SK-N-SH (cell line): ENCODE measurements around the gene BLOC1S1. TPM values are rescaled to one million over a fixed set of nuclear protein-coding genes. Genes with fewer than 3 reads are reported as not detected.

Source experiments
- CTCF ChIA-PET: fragments of 300-600, 350-600 bp; formaldehyde crosslinking; extraction: SDS; loops from one replicate; lab custom pipeline; 2021; lab: Yijun Ruan, JAX
- POLR2A ChIA-PET: fragments of 350-600 bp; sonication (Branson Sonifier 250); formaldehyde crosslinking; extraction: SDS; loops from one replicate; lab custom pipeline; 2020; ENCODE audit warnings: antibody characterized with exemption, inconsistent platforms; lab: Yijun Ruan, JAX
- DNase-seq: peaks from one replicate; pipeline ENCODE4 v3.0.0; 2012
- H2AFZ ChIP-seq: fragments of 200-600 bp; sonication (generic); 2 replicates; pipeline ENCODE4 v1.8.1; 2016; ENCODE audit warnings: antibody characterized with exemption, mild to moderate bottlenecking, low read depth
- H3F3A ChIP-seq: fragments of 200-600 bp; sonication (generic); replicated peaks from 2 replicates; pipeline ENCODE3; 2016; ENCODE audit warnings: antibody characterized with exemption, mild to moderate bottlenecking; ENCODE audit not compliant: insufficient read depth
- H3K27ac ChIP-seq, 2 experiments: fragments of 200-500 bp in 1 of 2; fragments of 200-600 bp in 1 of 2; sonication (Bioruptor generic) in 1 of 2; sonication (generic), shearing (Covaris generic) in 1 of 2; 2 replicates each; pipeline versions ENCODE4 v1.5.1 to v1.6.1; 2014 to 2016; ENCODE audit warnings: low read depth in 2 of 2, inconsistent platforms in 1 of 2, low read length in 1 of 2, mild to moderate bottlenecking in 1 of 2, mixed read lengths in 1 of 2
- H3K27me3 ChIP-seq: fragments of 200-600 bp; sonication (generic), shearing (Covaris generic); 2 replicates; pipeline ENCODE4 v1.6.1; 2016; ENCODE audit warnings: mixed run types; ENCODE audit not compliant: insufficient read depth
- H3K36me3 ChIP-seq, 2 experiments: fragments of 200-500 bp in 1 of 2; fragments of 200-600 bp in 1 of 2; sonication (Bioruptor generic) in 1 of 2; sonication (generic) in 1 of 2; replicated peaks in 1 of 2; 2 replicates each; pipeline versions ENCODE3 to v1.5.1; 2014 to 2016; ENCODE audit warnings: low read length in 1 of 2, mild to moderate bottlenecking in 1 of 2; ENCODE audit not compliant: insufficient read depth in 2 of 2, control insufficient read depth in 1 of 2
- H3K4me1 ChIP-seq, 2 experiments: fragments of 200-500 bp in 1 of 2; fragments of 200-600 bp in 1 of 2; sonication (Bioruptor generic) in 1 of 2; sonication (generic), shearing (Covaris generic) in 1 of 2; 2 replicates each; pipeline versions ENCODE4 v1.5.1 to v1.6.1; 2014 to 2016; ENCODE audit warnings: low read depth in 1 of 2, low read length in 1 of 2, mixed run types in 1 of 2; ENCODE audit not compliant: insufficient read depth in 2 of 2, control insufficient read depth in 1 of 2
- H3K4me2 ChIP-seq: fragments of 200-600 bp; sonication (generic), shearing (Covaris generic); 2 replicates; pipeline ENCODE4 v1.6.1; 2017; ENCODE audit warnings: mixed run types
- H3K4me3 ChIP-seq, 2 experiments: fragments of 200-500 bp in 1 of 2; fragments of 200-600 bp in 1 of 2; sonication (Bioruptor generic) in 1 of 2; sonication (generic), shearing (Covaris generic) in 1 of 2; 2 replicates each; pipeline versions ENCODE4 v1.5.1 to v1.8.1; 2014 to 2016; ENCODE audit warnings: low read depth in 2 of 2, inconsistent platforms in 1 of 2, low read length in 1 of 2, mild to moderate bottlenecking in 1 of 2, mixed read lengths in 1 of 2, moderate library complexity in 1 of 2
- H3K79me2 ChIP-seq: fragments of 200-600 bp; sonication (generic); 2 replicates; pipeline ENCODE4 v1.8.1; 2017; ENCODE audit warnings: mild to moderate bottlenecking; ENCODE audit not compliant: insufficient read depth
- H3K9ac ChIP-seq: fragments of 200-600 bp; sonication (generic); 2 replicates; pipeline ENCODE4 v1.6.1; 2017; ENCODE audit warnings: mixed run types
- H3K9me2 ChIP-seq: fragments of 200-600 bp; sonication (generic); 2 replicates; pipeline ENCODE4 v1.6.1; 2017; ENCODE audit warnings: mixed run types
- H3K9me3 ChIP-seq: fragments of 200-600 bp; sonication (generic); 2 replicates; pipeline ENCODE4 v1.6.1; 2017; ENCODE audit warnings: mixed run types, mild to moderate bottlenecking, moderate library complexity
- H4K20me1 ChIP-seq: fragments of 200-600 bp; sonication (generic); 2 replicates; pipeline ENCODE4 v1.6.1; 2017; ENCODE audit warnings: mild to moderate bottlenecking, mixed run types; ENCODE audit not compliant: insufficient read depth
- FOSL2 ChIP-seq: IDR thresholded peaks from 2 replicates; pipeline ENCODE4 v1.4.0; 2012; ENCODE audit warnings: low read depth, mild to moderate bottlenecking, moderate library complexity, borderline replicate concordance
- FOXJ3 ChIP-seq: sonication (generic); formaldehyde crosslinking; IDR thresholded peaks from 2 replicates; pipeline ENCODE4 v1.5.1; 2020; ENCODE audit warnings: mild to moderate bottlenecking, missing genetic modification reagents
- FOXM1 ChIP-seq: IDR thresholded peaks from 2 replicates; pipeline ENCODE4 v1.4.0; 2012; ENCODE audit warnings: low read depth, mild to moderate bottlenecking
- GABPA ChIP-seq: IDR thresholded peaks from 2 replicates; pipeline ENCODE4 v1.4.0; 2012; ENCODE audit warnings: low read depth, mild to moderate bottlenecking
- MEF2A ChIP-seq: IDR thresholded peaks from 2 replicates; pipeline ENCODE4 v1.4.0; 2012; ENCODE audit warnings: low read depth, borderline replicate concordance
- MXI1 ChIP-seq: IDR thresholded peaks from 2 replicates; pipeline ENCODE4 v1.6.1; 2012; ENCODE audit warnings: mild to moderate bottlenecking, low read depth, low read length, improper control_type of control experiment
- NFIC ChIP-seq: IDR thresholded peaks from 2 replicates; pipeline ENCODE4 v1.4.0; 2012; ENCODE audit warnings: borderline replicate concordance
- PBX3 ChIP-seq: IDR thresholded peaks from 2 replicates; pipeline ENCODE4; 2012
- POLR2AphosphoS5 ChIP-seq: IDR thresholded peaks from 2 replicates; pipeline ENCODE4 v1.6.1; 2012; ENCODE audit warnings: low read depth, low read length
- RAD21 ChIP-seq: IDR thresholded peaks from 2 replicates; pipeline ENCODE4 v1.6.1; 2012; ENCODE audit warnings: mild to moderate bottlenecking, low read length
- RCOR1 ChIP-seq: fragments of 150-350 bp; IDR thresholded peaks from 2 replicates; pipeline ENCODE4 v1.6.1; 2017; ENCODE audit warnings: antibody characterized with exemption, low read length
- REST ChIP-seq: IDR thresholded peaks from 2 replicates; pipeline ENCODE4 v1.6.1; 2012; ENCODE audit warnings: mild to moderate bottlenecking, low read depth, low read length, moderate library complexity
- SIN3A ChIP-seq: IDR thresholded peaks from 2 replicates; pipeline ENCODE4 v1.6.1; 2012; ENCODE audit warnings: low read depth, mild to moderate bottlenecking, low read length, moderate library complexity, borderline replicate concordance
- TAF1 ChIP-seq: IDR thresholded peaks from 2 replicates; pipeline ENCODE4 v1.6.1; 2012; ENCODE audit warnings: low read depth, mild to moderate bottlenecking, low read length, moderate library complexity, borderline replicate concordance
- TCF12 ChIP-seq: IDR thresholded peaks from 2 replicates; pipeline ENCODE4 v1.4.0; 2012
- TEAD4 ChIP-seq: IDR thresholded peaks from 2 replicates; pipeline ENCODE4 v1.4.0; 2012; ENCODE audit warnings: mild to moderate bottlenecking, borderline replicate concordance; ENCODE audit not compliant: insufficient read depth
- USF1 ChIP-seq: IDR thresholded peaks from 2 replicates; pipeline ENCODE4 v1.4.0; 2012; ENCODE audit warnings: low read depth, borderline replicate concordance
- YY1 ChIP-seq: IDR thresholded peaks from 2 replicates; pipeline ENCODE4 v1.4.0; 2012; ENCODE audit warnings: low read depth, mild to moderate bottlenecking
- ZBTB33 ChIP-seq: IDR thresholded peaks from 2 replicates; pipeline ENCODE4 v1.4.0; 2012; ENCODE audit warnings: low read depth, borderline replicate concordance
- polyA plus RNA-seq, 3 experiments: library from polyadenylated mRNA; depleted of rRNA; stranded (reverse); fragments of >200 nt; gene quantifications; 2 replicates each; pipeline ENCODE4 v1.2.3, GENCODE V29; 2012

The BLOC1S1 gene
- polyA plus RNA-seq, 1 of the 3 experiments (the other 2 are of a cell fraction): 331 TPM

GRCh38 chr12:55670276-55670675, 45.6 kb upstream of the BLOC1S1 start:
- Histone ChIP-seq H3K9me3 (no peaks in the 10 kb centered on the region), H3K4me1 (no peaks in the 10 kb centered on the region), H3F3A (no peaks in the 10 kb centered on the region), H2AFZ (no peak overlapping the region), H3K9me2 (no peaks in the 10 kb centered on the region), H3K4me2 (no peak overlapping the region), H3K36me3 (no peaks in the 10 kb centered on the region), H3K4me3 (no peak overlapping the region), H4K20me1 (no peaks in the 10 kb centered on the region), H3K9ac (no peak overlapping the region), H3K27ac (no peak overlapping the region), H3K79me2 (no peaks in the 10 kb centered on the region), H3K27me3 (peaks cover 23% of the 10 kb centered on the region; the same call in 1 of the 2 replicates)
- ChIA-PET POLR2A (interaction anchor here (1.0 kb wide), 1 partner anchor 67 kb away, joined by 3 read pairs; no protein-coding TSS in a partner anchor), CTCF (interaction anchor here (0.6 to 3.2 kb wide), 3 partner anchors 13 to 150 kb away, joined by 3 to 22 read pairs (median 5); no protein-coding TSS in a partner anchor)
- TF ChIP-seq MEF2A (no peak), FOXJ3 (CRISPR knock-in tag) (no peak), ZBTB33 (no peak), YY1 (no peak), MXI1 (no peak), TEAD4 (no peak), USF1 (no peak), FOXM1 (no peak), FOSL2 (no peak), POLR2AphosphoS5 (no peak), REST (no peak), PBX3 (no peak), RCOR1 (no peak), GABPA (no peak), TCF12 (no peak), SIN3A (no peak), NFIC (no peak), RAD21 (no peak), TAF1 (no peak)
- no peak for DNase-seq
